Fibroblast of mammary gland (primary cell): ENCODE data around the gene FLRT1.

ENCODE experiments used
- DNase-seq: peaks from one replicate; pipeline ENCODE4 v3.0.0-alpha.2; 2010; ENCODE audit warnings: low read depth
- H3K4me3 ChIP-seq: 2 replicates; pipeline ENCODE4 v1.5.1; 2011; ENCODE audit warnings: low read depth, mild to moderate bottlenecking, low read length, moderate library complexity; ENCODE audit not compliant: control insufficient read depth
- CTCF ChIP-seq: conservative IDR thresholded peaks from 2 replicates; pipeline ENCODE4 v1.5.1; 2011; ENCODE audit warnings: low read depth, low read length, inconsistent platforms; ENCODE audit not compliant: control insufficient read depth, insufficient read depth

FLRT1 gene

GRCh38 chr11:64023712-64024710, 11.7 kb upstream of the FLRT1 start:
- no peak for DNase-seq
- TF ChIP-seq CTCF, result no peak
- H3K4me3 ChIP-seq, result no peak overlapping the region

- DNase-seq, result no peak
- no peak for TF ChIP-seq CTCF
- no peak overlapping the region for H3K4me3 ChIP-seq
These were observed 10.5 kb upstream of the FLRT1 start for GRCh38 chr11:64025205-64025604.

GRCh38 chr11:64026575-64027205, 9.0 kb upstream of the FLRT1 start:
- DNase-seq, result no peak
- no peak for TF ChIP-seq CTCF
- no peak overlapping the region for H3K4me3 ChIP-seq

- no peak overlapping the region for H3K4me3 ChIP-seq
- no peak for DNase-seq
- TF ChIP-seq CTCF, result no peak
These were observed 7.9 kb upstream of the FLRT1 start for GRCh38 chr11:64027651-64028397.

GRCh38 chr11:64028398-64029115, 7.2 kb upstream of the FLRT1 start:
- no peak for DNase-seq
- TF ChIP-seq CTCF, result no peak
- no peak overlapping the region for H3K4me3 ChIP-seq

GRCh38 chr11:64029773-64030172, 6.0 kb upstream of the FLRT1 start:
- TF ChIP-seq CTCF, result no peak
- no peak for DNase-seq
- no peak overlapping the region for H3K4me3 ChIP-seq
